ENCODE measurements around the gene LPCAT1. TPM values are rescaled to one million over a fixed set of nuclear protein-coding genes. Genes with fewer than 3 reads are reported as not detected.
"Not testable (repeated sequence)": the region's sequence is repeated elsewhere in the genome, so short reads cannot be mapped to it uniquely, and the experiment has no call there.

The LPCAT1 gene
- total and polyA plus RNA-seq, 3 donors from 2014 or later = 21.1 to 27.1 (median 23.9) TPM

GRCh38 chr5:1541702-1542400, 18.1 kb upstream of the LPCAT1 start:
- Histone ChIP-seq H3K36me3 (ENCODE audit: low read depth, missing control alignments) (no peaks in the 10 kb centered on the region), H3K27me3 (no peaks in the 10 kb centered on the region), H3K27ac (no peak overlapping the region), H3K4me3 (no peak overlapping the region), H3K9me3 (no peaks in the 10 kb centered on the region), H3K4me1 (no peaks in the 10 kb centered on the region)
- peak; percentile 14 for DNase-seq
- TF ChIP-seq CTCF (IDR thresholded peaks at IDR 0.05) (no peak), POLR2A (IDR thresholded peaks at IDR 0.05) (no peak)
- 44 to 50% methylated on average over 10 of the region's 10 CpGs for WGBS, 2 donors
- intact Hi-C loops (cut with DNase I; ENCODE audit: low total_unique reads) = no loop called here

GRCh38 chr5:1540831-1541701, 17.3 kb upstream of the LPCAT1 start:
- H3K9me3 ChIP-seq = no peaks in the 10 kb centered on the region
- H3K36me3 ChIP-seq (ENCODE audit: low read depth, missing control alignments) = no peaks in the 10 kb centered on the region
- no peaks in the 10 kb centered on the region for H3K27me3 ChIP-seq
- H3K4me1 ChIP-seq = no peaks in the 10 kb centered on the region
- H3K4me3 ChIP-seq = no peak overlapping the region
- peak; percentile 9 for DNase-seq
- H3K27ac ChIP-seq = no peak overlapping the region
- WGBS, 2 donors = 80 to 94% methylated on average over 11 of the region's 11 CpGs
- intact Hi-C loops (cut with DNase I; ENCODE audit: low total_unique reads) = no loop called here
- TF ChIP-seq CTCF (IDR thresholded peaks at IDR 0.05) (no peak), POLR2A (IDR thresholded peaks at IDR 0.05) (no peak)

GRCh38 chr5:1540166-1540565, 16.4 kb upstream of the LPCAT1 start:
- WGBS, 2 donors = 91 to 100% methylated on average over 3 of the region's 3 CpGs
- Histone ChIP-seq H3K27me3 (no peaks in the 10 kb centered on the region), H3K27ac (no peak overlapping the region), H3K36me3 (ENCODE audit: low read depth, missing control alignments) (no peaks in the 10 kb centered on the region), H3K4me3 (no peak overlapping the region), H3K4me1 (no peaks in the 10 kb centered on the region), H3K9me3 (no peaks in the 10 kb centered on the region)
- peak; percentile 11 for DNase-seq
- intact Hi-C loops (cut with DNase I; ENCODE audit: low total_unique reads) = no loop called here
- no peak for TF ChIP-seq POLR2A (IDR thresholded peaks at IDR 0.05)
- no peak for TF ChIP-seq CTCF (IDR thresholded peaks at IDR 0.05)

- H3K4me3 ChIP-seq; H3K27me3 ChIP-seq; intact Hi-C loops (cut with DNase I; ENCODE audit: low total_unique reads); H3K36me3 ChIP-seq (ENCODE audit: low read depth, missing control alignments); H3K27ac ChIP-seq; H3K4me1 ChIP-seq; H3K9me3 ChIP-seq: not testable (repeated sequence)
- WGBS, 2 donors = 39 to 79% methylated on average over 3 to 8 of the region's 8 CpGs
- peak; percentile 4 for DNase-seq
Observed at GRCh38 chr5:1539393-1540161, 15.8 kb upstream of the LPCAT1 start.

Data from testis (tissue), 3 donors.